Effector CD4-positive, alpha-beta T cell (primary cell): ENCODE measurements around the gene GATA2.

Experiments
- DNase-seq: peaks from one replicate; pipeline ENCODE4 v3.0.0-alpha.2; 2020

Gene GATA2

DNA sequence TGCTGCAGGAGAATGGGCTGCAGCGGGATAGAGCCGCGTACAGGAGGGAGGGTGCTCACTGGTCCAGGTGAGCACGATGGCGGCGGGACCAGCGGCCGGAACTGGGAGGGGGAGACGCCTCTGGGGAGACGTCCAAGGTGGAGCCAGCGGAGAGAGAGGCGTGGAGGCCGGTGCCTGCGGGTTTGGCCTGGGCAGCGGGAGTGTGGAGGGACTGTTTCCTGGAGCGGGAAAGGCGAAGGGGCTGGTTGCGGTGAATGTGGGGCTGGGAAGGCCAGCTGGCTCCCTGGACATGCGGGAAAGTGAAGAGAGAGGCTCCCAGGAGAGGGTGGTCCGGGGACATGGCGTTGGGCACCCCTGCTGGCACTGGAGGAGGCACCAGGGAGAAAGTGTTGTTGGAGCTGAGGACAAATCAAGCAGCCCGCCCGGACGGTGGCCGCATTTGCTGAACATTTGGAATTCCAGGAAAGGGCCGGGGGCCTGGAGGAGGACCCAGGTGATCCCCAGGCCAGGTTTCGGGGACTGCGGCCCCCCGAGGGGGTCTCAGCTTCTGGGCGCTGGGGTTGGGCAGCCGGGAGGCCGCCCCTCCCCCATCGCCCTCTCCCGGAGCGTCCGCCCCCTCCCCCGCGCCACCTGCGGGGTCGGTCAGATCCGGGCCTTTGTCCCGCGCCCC, 60.6 kb downstream of the GATA2 start:
- no peak for DNase-seq

DNA sequence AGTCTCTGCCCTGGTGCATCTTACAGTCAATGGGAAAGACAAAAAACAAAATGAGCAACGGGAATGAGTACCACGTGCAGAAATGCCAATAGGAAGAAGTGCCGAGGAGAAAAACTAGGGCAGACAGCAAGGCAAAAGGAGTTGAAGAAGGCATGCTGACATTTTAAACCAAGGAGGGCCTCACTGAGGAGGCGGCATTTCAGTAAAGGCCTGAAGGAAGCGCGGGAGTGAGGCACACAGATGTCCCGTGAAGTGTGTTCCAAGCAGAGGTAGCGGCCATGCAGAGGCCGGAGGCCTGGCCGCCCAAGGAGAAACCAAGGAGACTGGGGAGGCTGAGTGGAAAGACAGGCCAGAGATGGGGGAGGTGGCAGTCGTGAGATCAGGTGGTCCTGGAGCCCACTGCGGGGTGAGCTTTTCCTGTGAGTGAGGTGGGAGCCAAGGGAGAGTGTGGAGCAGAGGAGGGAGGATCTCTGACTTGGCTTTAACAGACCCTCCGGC, 61.1 kb downstream of the GATA2 start:
- DNase-seq, result no peak

DNA sequence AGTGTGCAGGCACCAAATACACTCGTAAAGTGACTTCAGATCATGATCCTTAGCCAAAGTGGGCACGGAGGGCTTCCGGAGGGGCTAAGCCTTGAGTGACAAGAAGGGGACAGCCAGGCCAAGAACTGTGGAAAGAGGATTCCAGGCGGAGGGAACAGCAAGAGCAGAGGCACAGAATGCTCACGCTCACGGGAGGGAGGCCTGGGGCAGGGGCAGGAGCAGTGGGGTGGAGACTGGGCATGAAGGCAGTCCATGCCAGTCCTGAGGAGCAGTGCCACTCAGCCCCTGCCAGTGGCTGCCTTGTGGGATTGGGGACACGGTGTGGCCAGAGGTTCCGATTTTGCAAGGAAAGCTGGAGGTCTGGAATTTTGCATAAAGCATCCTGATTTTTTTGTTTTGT, 62.3 kb downstream of the GATA2 start:
- DNase-seq, result no peak

DNA sequence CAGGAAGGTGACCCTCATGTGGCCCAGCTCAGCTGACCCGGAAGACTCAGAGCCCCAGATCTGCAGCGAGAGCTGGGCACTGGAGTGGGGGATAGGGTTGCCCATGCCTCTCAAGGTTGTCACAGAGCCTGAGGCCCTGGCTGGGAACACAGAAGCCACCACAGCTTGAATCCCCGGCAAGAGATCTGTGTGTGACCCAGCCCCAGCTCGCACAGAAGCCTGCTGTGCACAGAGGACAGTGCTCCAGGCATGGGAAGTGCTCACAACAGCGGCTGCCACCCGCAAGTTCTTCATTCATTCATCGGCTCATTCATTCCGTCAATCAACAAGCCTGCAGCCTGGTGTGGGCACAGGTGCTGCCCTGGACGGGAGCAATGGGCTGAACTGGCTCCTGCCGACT, 62.7 kb downstream of the GATA2 start:
- DNase-seq, result no peak

DNA sequence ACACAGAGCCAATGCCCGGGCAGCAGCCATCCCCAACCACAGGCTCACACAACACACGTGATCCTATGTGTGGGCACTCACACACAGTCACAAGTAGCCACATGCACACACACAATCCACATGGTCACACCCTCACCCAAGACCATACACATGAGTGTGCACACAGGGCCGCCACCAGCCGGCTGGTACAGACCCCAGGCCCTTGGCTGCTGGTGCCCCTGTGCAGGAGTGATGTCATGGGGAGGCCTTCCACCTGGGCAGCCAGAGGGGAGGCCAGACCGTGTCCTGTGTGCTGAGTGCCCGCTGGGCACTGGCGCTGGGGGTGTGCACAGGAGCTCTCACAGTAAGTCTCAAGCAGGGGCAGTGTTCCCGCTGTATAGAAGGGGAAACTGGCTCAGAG, 63.2 kb downstream of the GATA2 start:
- DNase-seq, result no peak
